GM21528 (cell line): ENCODE results near the gene GSTO1.
"Not testable (repeated sequence)": the region's sequence is repeated elsewhere in the genome, so short reads cannot be mapped to it uniquely, and the experiment has no call there.

Experiments used
- ATAC-seq: cut with Tn5 transposase; IDR thresholded peaks from one replicate; pipeline ENCODE4 v1.9.1; 2021; ENCODE audit warnings: mild to moderate bottlenecking, moderate library complexity; ENCODE audit not compliant: unreplicated experiment, low FRiP score

The GSTO1 gene

DNA sequence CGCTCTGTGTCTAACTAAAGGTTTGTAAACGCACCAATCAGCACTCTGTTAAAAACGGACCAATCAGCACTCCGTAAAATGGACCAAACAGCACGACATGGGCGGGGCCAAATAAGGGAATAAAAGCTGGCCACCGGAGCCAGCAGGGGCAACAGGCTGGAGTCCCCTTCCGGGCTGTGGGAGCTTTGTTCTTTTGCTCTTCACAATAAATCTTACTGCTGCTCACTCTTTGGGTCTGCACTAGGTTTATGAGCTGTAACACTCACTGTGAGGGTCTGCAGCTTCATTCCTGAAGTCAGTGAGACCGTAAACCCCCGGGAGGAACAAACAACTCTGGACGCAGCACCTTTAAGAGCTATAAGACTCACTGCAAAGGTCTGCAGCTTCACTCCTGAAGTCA, 5.8 kb upstream of the GSTO1 start:
- ATAC-seq, result not testable (repeated sequence)

DNA sequence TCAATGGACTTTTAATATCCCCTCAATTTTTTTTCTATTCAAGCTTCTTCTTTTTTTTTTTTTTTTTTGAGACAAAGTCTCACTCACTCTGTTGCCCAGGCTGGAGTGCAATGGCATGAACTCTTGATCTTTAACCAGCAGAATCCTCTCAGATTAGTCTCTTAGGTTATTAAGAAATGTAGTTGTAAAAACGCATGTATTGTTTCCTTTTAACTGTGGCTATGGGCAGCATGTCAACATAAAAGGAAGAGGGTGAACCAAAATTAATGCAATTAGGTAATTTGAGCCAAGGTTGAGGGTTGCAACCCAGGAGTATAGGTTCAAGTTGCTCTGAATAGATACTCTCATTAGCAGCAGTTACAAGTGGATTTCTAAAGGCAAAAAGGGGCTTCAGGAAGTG, 4.3 kb upstream of the GSTO1 start:
- ATAC-seq, result no peak

DNA sequence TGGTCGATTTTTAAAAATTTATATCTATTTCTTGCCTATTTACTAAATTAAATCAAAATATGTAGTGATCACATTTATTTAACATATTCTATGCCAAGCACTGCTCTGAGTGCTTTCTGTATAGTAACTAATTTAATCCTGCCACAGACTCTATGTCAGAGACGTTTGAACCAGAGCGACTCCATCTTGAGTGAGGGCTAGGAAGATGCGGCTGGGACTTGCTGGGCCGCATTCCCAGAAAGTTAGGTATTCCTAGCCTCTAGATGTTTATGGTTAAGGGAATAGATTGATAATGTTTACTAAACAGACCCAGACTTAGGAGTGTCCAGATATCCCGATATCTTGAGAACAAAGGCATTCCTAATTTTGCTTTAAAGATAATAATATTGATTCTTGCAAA, 3.2 kb upstream of the GSTO1 start:
- ATAC-seq, result no peak

DNA sequence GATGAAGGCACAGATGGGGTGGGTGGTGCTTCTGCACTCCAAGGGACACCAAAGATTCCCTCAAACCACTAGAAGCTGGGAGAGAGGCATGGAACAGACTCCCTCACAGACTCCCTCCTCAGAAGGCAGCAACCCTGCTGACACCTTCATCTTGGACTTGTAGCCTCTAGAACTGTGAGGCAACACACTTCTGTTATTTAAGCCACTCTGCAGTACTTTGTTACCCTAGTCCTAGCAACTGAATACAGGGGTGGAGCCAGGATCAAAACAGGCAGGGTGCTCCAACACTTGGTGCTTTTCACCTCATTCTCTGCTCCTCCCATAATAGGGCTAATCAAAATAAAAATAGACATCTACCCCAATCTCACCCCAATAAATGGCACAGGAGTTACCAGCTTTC, 2.3 kb upstream of the GSTO1 start:
- no peak for ATAC-seq

DNA sequence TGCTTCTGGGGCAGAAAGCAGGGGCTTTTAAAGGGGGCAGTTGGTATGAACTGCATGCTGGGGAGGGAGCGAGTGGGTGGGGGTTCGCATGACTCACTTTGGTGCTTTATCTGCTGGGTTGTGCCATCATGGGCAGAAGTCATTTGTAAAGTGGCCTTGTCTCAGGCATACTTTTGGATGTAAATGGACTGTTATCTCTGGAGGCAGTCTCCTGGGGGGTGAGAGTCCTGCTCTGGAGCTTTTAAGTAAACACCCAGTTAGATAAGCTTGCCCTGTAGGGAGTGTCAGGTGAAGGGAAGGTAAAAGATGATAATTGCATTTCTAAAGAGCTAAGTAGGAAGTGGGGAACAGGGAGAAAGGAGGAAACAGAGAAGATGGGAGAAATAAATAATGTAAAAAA, 1.6 kb upstream of the GSTO1 start:
- no peak for ATAC-seq

DNA sequence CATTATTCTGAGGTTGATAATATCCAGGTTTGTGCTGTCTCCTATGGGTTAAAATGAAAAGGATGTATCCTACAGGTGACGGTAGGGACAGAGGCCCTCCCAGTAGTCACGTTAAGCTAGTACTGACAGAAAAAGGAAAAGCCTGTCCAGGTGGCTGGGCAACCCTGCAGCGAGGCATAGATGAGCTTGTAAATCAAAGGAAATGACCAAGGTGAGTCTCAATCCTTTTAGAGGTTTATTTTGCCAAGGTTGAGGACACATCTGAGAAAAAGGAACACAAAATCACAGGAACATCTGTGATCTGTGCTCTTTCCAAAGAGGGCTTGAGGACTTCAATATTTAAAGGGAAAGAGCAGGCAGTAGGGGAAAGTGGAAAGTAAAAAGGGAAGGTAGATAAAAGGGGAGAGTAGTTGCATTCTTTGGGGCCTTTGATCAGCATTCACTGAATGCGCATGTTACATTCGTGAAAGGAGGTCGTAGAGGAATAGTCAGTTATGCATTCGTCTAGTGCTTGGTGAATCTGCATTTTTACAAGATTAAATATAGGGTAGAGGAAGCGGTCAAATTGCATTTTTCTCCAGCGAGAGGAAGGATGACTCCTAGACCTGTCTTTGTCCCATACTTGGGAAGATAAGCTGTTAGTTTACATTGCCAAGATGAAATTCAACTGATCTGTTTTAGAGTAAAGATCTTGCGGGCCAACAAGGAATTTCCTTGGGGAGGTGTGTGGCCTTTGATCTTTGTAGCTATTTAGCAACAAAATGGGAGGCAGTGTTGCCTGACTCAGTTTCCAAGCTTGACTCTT, 884 bp upstream of the GSTO1 start:
- ATAC-seq, result no peak

DNA sequence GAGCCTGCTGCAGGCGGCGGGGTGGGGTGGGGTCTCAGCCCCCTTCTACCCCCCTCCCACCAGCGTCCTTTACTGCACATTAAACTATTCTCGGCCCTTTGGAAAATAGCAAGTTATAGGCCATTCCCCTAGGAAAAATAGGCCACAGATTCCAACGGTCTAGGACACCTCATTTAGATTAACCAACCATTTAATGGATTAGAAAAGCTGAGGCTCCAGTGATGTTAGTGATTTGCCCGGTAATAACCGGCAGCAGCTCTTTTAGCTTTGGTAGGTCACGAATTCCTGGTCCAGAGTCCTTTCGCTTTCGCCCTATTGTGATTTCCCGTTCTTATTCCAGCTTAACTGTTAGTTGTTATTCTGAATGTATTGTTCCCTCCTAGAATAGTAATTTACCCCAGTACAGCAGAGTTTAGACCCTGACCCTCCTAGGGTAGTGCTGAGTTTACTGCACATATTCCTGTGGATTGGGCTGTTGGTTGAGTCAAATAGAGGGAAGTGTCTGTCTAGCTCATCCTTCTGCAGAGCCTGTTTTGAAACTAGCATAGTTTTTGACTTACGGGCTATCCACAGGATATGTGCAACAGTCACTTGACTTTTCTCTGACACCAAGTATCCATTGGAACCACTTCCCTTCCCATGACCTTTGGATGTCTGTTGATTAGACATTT, 754 bp downstream of the GSTO1 start:
- no peak for ATAC-seq

DNA sequence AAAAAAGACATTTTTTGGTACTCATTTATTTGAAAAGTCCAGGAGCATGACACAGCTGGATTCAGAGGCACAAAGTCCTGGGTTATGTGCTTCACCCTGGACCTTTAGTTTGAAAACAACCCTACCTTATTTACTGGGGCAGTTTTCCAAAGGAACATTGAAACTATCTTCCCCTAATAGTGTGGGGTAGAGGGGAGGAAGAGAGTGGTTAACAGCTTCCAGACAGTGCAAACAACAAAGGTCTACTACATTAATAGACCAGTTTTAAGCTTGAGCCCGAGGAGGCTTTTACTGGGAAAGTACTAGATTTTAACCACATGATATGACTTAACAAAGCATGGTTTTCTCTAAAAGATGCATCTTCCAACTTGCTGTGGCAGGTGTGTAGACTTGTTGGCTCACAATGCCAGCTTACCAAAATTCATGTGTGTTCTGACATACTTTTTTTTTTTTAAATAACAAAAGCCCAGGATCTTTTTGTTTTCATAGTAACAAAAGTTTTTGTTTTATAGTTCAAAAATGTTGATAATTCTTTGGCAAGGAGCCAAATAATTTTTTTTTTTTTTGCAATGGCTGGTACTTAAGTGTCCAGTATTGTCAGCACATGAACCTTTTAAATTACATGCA, 1.8 kb downstream of the GSTO1 start:
- no peak for ATAC-seq

DNA sequence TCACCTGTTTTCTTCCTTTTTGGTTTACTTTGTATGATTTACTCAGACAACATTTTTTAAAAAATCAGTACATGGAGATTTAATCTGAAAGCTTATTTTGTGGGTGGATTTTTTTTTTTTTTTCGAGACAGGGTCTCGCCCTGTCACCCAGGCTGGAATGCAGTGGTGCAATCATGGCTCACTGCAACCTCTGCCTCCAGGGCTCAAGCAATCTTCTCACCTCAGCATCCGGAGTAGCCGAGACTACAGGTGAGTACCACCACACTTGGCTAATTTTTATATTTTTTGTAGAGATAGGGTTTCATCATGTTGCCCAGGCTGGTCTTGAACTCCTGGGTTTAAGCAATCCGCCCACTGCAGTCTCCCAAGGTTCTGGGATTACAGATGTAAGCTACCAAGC, 2.5 kb downstream of the GSTO1 start:
- ATAC-seq, result no peak

DNA sequence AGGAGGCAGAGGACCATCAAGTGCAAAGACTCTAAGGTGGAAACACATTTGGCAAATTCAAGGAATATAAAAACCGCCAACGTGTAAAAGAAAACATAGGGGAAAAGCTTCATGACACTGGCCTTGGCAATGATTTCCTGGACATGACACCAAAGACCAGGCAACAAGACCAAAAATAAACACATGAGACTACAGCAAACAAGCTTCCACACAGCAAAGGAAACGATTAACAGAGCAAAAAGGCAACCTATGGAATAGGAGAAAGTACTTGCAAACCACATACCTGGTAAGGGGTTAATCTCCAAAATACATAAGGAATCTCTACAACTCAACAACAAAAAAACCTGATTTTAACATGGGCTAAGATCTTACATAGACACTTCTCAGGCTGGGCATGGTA, 3.5 kb downstream of the GSTO1 start:
- ATAC-seq, result no peak

DNA sequence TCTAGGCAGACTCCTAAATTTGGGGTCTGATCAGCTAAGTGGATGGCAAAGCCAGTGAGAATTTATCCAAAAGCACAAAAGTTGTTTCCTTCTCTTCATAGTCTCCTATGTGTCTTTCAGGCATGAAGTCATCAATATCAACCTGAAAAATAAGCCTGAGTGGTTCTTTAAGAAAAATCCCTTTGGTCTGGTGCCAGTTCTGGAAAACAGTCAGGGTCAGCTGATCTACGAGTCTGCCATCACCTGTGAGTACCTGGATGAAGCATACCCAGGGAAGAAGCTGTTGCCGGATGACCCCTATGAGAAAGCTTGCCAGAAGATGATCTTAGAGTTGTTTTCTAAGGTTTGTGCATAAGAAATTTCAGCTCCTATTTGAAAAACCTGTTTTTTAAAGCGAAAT, 4.8 kb downstream of the GSTO1 start:
- no peak for ATAC-seq

DNA sequence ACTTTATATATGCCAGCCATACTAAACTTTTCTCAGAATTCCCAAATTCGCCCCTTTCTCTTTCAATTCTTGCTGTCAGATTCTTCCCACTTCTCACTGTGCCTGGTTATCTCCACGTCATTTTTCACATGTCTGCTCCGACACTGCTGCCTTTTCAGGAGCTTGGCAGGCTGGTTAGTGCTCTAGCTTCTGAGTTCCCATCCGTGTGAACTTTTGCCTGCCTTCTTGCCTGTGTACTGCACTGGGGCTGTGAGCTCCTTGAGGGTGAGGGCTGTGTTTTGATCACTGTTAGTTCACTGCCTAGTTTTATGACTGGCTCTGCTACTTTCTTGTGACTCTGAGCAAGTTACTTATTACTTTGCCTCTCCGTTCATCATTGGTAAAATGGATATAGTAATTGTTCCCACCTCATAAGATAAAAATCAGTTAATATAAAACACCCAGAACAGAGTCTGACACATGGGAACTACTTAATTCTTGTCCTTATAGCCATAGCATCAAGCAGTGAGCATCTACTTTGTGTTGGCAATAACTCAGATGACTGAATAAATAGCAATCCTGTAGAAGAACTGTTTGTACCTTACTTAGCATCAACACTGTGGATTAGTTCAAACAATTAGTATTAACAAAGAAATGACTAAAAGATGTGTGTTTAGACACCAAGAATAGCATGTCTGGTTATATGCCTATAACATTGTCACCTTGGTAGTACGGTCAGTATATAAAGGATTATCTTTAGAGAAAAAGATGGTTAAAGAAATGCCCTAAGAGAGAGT, 5.5 kb downstream of the GSTO1 start:
- ATAC-seq, result no peak

DNA sequence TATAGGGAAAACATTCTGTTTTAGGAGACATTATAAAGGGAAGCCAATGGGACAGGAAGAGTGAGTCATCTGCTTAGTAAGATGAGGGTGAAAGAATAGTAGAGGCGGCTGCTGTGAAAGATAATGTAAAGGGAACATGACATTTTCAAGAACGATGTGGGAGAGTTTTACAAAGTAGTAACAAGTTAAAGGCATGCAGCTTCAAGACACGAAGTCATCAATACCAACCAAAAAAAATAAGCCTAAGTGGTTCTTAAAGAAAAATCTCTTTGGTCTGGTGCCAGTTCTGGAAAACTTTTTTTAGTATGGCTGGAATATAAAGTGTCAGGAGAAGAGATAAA, 6.1 kb downstream of the GSTO1 start:
- ATAC-seq, result no peak

DNA sequence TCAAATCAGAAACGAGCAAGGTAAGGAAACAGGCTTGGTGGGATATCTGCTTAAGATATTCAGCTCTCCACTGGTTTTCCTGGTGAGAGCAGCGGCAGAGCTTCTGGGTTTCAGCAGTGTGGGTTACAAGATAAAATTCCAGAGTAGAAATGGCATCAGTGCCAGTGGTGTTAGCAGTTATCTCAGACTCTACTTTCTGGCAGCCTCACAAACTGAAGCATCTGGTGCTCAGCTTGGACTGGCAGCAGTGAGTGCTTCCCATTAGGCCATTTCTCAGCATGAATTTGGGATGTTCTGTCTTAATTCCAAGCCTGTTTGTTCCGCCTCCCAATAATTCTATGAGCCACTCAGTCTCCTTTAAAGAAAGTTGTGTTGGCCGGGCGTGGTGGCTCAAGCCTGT, 7.4 kb downstream of the GSTO1 start:
- no peak for ATAC-seq

DNA sequence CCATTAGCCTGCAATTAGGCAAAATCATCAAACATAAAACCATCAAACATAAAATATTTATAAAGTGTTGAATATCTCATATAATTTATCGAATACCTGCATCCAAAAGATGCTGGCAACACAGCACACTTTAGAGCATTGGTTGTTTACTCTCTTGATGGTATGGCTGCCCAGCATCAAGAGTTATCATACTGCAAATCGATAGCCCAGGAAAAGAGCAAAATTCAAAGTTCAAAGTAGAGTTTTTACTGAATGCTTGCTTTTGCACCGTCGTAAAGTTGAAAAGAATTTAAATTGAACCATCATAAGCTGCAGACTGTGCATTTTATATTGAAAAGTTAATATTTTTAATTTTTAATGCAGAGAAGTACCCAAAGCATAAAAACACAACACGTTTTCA, 10.1 kb downstream of the GSTO1 start:
- no peak for ATAC-seq

DNA sequence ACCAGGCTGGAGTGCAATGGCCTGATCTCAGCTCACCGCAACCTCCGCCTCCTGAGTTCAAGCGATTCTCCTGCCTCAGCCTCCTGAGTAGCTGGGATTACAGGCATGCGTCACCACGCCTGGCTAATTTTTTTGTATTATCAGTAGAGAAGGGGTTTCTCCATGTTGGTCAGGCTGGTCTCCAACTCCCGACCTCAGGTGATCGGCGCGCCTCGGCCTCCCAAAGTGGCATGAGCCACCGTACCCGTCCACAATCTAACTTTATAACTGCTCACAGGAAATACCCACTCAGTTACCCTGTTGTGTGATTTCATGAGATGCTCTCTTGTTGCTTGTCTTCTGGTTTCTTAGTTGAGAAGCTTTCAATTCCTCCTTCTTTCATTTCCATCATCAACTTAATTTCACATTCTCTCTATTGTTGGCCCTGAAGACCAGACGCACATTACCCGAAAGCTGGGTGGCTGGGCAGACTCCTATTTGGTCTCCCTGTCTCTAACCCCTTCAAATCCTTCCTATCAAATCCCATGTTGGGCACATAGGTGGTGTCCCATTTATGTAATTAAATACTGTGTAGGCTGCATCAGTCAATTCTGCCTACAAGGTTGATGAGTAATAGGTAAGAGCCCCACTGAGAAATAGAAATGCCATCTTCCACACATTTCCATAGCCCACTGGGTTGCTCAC, 13.2 kb downstream of the GSTO1 start:
- no peak for ATAC-seq

DNA sequence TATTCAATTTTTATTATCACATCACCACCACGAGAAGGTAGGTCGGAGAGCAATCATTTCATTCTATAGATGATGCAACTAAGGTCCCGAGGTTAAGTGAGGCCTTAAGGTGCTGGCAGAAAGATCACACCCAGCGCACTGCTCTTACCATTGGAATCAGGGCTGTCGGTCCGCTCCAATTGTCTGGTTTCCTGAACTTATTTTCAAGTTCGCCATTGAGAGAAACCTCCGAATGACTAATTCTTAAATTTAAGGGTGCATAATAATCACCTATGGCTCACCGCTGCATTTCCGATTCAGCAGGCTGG, 13.7 kb downstream of the GSTO1 start:
- peak; percentile 6 for ATAC-seq

DNA sequence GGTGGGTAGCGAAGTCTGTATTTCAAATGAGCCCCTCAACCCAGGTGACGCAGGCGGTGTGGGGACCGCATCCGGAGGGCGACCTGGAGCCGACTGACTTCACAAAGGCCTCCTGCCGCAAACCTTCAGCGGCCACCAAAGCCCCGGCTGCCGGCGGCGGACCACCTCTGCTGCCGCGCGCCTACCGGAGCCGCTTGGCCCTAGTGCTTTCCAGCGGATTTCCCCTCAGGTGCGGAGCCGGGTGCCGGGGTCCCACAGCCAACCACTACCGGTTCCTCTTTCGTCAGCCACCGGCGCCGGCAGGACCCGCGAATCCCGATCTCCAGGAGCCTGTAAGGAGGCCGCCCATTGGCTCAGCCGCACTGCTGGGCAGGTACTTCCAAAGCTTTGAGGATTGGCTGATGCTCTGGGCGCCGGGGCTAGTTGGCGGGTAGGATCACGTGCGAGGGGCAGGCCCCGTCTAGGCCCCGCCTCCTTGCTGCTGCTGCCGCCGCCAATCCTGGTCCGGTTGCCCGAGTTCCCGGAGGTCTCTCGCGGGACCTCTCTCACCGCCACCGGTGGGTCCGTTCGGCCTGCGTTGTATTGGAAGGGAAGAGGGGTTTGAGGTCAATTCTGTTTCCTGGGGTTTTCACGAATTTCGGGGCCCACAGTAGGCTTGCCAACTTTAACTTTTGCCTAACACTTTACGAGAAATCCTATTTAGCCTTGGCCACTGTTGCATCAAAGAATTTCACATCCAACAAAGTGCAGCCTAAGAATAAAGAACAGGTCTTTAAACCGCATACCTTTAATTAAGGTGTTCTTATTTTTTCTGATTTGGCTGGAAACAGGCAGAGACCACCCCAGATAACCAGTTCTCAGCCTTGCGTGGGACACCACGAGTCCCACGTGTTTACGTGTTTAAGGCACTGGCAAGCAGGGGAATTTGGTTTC, 14.3 kb downstream of the GSTO1 start, which contains the start of gene GSTO2:
GSTO2 (plus strand) TSS at position 472 of the 933 bp plus-strand sequence. CDS start 5,732 bp downstream, outside the sequence.
- ATAC-seq, result peak; percentile 99

DNA sequence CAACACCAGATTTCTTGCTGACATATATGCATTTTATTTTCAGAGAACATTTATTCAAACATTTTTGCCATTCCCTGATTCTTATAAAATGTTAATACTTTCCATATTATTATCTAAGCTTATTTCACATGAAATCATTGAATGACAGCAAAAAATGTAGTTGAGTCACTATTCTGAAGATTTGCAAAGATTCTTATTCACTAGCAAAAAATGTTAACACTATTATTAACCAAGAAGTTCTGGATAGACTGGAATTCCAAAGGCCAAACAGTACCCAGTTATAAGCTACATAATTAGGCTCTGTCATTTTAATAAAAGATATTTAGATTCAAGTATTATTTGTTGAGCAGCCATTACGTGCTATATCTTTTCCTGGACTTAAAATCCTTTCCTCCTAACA, 18.6 kb downstream of the GSTO1 start:
- no peak for ATAC-seq
